ENCODE data around the gene PDZD2. TPM values are rescaled to one million over a fixed set of nuclear protein-coding genes. Genes with fewer than 3 reads are reported as not detected.

The PDZD2 gene
- total RNA-seq, 1 donor from 2014 or later: 21.5 TPM

GRCh38 chr5:31944684-31945445, 305.9 kb downstream of the PDZD2 start:
- Mint-ChIP-seq H3K36me3 (no peaks in the 10 kb centered on the region), H3K27me3 (ENCODE audit: low read depth) (no peaks in the 10 kb centered on the region), H3K4me3 (no peak overlapping the region), H3K27ac (no peak overlapping the region), H3K4me1 (peaks cover 17% of the 10 kb centered on the region), H3K9me3 (no peaks in the 10 kb centered on the region)
- DNase-seq (ENCODE audit: low spot score in 2 of 2, unreplicated experiment in 2 of 2): no peak
- no peak for TF ChIP-seq CTCF (IDR thresholded peaks at IDR 0.05; ENCODE audit: unreplicated experiment)

GRCh38 chr5:31948006-31948405, 309.1 kb downstream of the PDZD2 start:
- TF ChIP-seq CTCF (IDR thresholded peaks at IDR 0.05; ENCODE audit: unreplicated experiment): no peak
- Mint-ChIP-seq H3K4me3 (no peak overlapping the region), H3K9me3 (peaks cover 7% of the 10 kb centered on the region), H3K27ac (no peak overlapping the region), H3K4me1 (peaks cover 26% of the 10 kb centered on the region), H3K36me3 (peaks cover 7% of the 10 kb centered on the region), H3K27me3 (ENCODE audit: low read depth) (no peaks in the 10 kb centered on the region)
- DNase-seq (ENCODE audit: low spot score in 2 of 2, unreplicated experiment in 2 of 2): no peak

GRCh38 chr5:31952067-31952466, 313.1 kb downstream of the PDZD2 start:
- Mint-ChIP-seq H3K4me1 (peaks cover 26% of the 10 kb centered on the region), H3K9me3 (peaks cover 14% of the 10 kb centered on the region), H3K27ac (no peak overlapping the region), H3K27me3 (ENCODE audit: low read depth) (no peaks in the 10 kb centered on the region), H3K4me3 (no peak overlapping the region), H3K36me3 (peaks cover 14% of the 10 kb centered on the region)
- no peak for DNase-seq (ENCODE audit: low spot score in 2 of 2, unreplicated experiment in 2 of 2)
- no peak for TF ChIP-seq CTCF (IDR thresholded peaks at IDR 0.05; ENCODE audit: unreplicated experiment)

- Mint-ChIP-seq H3K27ac (no peak overlapping the region), H3K9me3 (peaks cover 14% of the 10 kb centered on the region), H3K4me3 (no peak overlapping the region), H3K4me1 (peaks cover 12% of the 10 kb centered on the region), H3K27me3 (ENCODE audit: low read depth) (no peaks in the 10 kb centered on the region), H3K36me3 (peaks cover 16% of the 10 kb centered on the region)
- no peak for DNase-seq (ENCODE audit: low spot score in 2 of 2, unreplicated experiment in 2 of 2)
- TF ChIP-seq CTCF (IDR thresholded peaks at IDR 0.05; ENCODE audit: unreplicated experiment): no peak
Observed at GRCh38 chr5:31954091-31954490, 315.2 kb downstream of the PDZD2 start.

GRCh38 chr5:31957151-31957550, 318.2 kb downstream of the PDZD2 start:
- no peak for TF ChIP-seq CTCF (IDR thresholded peaks at IDR 0.05; ENCODE audit: unreplicated experiment)
- H3K27ac Mint-ChIP-seq: no peak overlapping the region

More at GRCh38 chr5:31957151-31957550, 318.2 kb downstream of the PDZD2 start:
- Mint-ChIP-seq H3K9me3 (peaks cover 7% of the 10 kb centered on the region), H3K4me3 (no peak overlapping the region), H3K27me3 (ENCODE audit: low read depth) (no peaks in the 10 kb centered on the region), H3K4me1 (peaks cover 7% of the 10 kb centered on the region), H3K36me3 (peaks cover 10% of the 10 kb centered on the region)
- no peak for DNase-seq (ENCODE audit: low spot score in 2 of 2, unreplicated experiment in 2 of 2)

Measured in mesothelial cell of epicardium (in vitro differentiated cells).